AG20443 (cell line): ENCODE measurements around the gene SPAG4.

Experiments
- DNase-seq: peaks from one replicate; pipeline ENCODE4 v3.0.0; 2012; ENCODE audit warnings: low spot score, mixed read lengths

The SPAG4 gene

DNA sequence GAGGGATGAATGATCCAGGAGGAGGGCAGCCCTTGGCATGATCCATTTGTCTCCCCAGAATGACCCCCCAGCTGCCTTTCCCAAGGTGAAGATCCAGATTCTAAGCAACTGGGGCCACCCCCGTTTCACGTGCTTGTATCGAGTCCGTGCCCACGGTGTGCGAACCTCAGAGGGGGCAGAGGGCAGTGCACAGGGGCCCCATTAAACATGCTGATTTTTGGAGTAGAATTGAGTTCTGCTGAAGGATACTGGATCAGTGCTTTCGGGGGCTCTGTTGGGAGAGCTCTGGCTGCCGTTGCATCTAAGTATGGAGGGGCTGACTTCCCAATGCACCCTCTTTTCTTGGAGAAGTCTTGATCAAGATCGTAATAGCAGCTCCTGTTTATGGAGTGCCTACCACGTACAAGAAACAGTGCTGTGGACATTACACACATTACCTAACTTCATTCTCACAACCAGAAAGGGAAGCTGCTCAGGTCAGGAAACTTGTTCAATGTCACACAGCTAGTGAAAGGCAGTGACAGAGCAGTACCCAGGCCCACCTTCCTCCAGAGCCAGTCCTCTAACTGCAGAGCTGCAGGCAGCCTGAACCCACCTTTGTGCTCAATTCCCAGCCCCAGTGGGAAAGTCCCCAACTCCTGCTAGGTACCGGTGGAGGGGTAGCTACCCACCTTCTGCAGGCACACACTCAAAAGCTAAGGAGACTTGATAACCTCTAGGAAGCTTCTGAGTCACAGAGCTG, 5.4 kb downstream of the SPAG4 start:
- no peak for DNase-seq

DNA sequence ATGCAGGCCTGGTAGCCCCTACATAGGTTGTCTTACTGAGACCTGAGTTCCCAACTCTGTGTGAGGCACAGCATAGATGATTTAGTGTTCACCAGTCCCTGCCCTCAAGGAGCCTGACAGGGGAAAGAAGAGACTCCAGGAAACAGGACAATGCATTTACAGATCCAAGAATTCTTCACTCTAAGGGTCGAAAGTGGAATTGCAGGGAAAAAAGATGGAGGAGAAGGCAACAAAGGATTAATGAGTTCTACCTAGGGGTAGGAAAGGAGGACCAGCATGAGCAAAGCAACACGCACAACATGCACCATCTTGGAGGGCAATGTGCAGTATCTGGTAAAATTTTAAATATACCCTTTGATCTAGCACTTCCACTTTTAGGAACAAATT, 5.9 kb downstream of the SPAG4 start:
- no peak for DNase-seq

DNA sequence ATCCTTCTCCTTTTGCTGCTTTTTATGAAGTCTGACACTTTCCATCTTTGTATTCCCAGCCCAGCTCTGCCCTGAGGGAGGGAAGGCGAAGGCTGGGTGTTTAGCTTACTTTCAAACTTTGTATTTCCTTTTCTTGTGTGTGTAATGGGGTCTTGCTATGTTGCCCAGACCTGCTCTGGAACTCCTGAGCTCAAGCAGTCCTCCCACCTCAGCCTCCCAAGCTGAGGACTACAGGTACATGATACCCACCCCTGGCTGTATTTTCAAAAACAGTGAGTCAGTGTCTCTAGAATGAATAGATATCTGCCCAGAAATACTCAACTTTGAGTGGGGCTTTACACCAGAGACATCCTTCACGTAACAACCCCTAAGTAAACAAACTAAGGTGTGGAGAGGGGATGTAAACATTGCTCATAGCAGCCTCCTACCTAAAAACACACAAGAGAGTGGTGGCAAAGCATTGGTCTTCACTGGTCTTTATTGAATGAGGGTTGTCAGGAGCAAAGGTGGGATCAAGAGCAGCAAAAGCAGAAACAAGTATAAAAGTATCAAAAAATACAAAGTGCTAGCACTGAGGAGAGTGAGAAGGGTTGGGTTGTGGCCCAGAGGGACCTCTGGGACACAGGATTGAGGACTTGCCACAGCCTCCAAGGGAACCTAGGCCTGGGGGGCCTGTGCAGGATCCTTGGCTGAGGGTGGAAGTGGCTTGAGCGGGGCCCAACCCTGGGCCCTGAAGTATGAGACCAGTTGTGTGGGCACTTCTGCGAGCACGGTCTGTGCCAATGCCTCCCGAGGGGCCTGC, 10.2 kb downstream of the SPAG4 start:
- DNase-seq, result no peak

DNA sequence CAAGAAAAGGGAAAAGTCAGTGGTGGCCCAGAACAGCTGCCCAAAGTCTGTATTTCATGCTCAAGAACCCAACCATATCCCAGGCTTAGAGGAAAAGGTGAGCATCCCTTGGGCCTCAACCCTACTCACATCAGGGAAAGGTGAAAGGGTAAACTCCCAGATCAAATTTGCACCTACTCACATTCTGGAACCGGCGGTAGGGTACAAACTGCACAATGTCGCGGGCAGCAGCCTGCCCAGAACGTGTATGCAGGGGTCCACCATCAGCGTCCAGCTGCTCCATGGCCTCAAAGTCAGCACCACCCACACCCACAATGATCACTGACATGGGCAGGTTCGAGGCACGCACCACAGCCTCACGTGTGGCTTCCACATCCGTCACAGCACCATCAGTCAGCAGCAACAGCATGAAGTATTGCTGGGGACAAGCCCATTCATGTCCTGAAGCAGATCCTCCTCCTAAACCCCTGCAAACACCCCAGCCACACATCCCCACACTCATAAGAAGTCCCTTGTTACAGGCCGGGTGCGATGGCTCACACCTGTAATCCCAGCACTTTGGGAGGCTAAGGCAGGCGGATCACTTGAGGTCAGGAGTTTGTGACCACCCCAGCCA, 10.9 kb downstream of the SPAG4 start:
- no peak for DNase-seq

DNA sequence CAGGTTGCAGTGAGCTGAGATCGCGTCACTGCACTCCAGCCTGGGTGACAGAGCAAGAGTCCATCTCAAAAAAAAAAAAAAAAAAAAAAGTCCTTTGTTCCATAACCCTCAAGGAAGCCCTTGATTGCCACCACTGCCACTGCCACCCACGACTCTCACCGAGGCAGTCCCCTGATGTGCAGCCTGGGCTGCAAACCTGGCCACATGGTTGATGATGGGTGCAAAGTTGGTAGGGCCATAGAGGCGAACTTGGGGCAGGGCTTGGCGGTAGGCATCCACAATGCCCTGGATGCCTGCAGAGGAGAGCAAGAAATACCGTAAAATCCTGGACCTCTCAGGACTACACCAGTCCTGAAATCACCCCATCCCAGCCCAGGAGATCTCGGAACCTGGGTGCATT, 11.5 kb downstream of the SPAG4 start:
- DNase-seq, result no peak

DNA sequence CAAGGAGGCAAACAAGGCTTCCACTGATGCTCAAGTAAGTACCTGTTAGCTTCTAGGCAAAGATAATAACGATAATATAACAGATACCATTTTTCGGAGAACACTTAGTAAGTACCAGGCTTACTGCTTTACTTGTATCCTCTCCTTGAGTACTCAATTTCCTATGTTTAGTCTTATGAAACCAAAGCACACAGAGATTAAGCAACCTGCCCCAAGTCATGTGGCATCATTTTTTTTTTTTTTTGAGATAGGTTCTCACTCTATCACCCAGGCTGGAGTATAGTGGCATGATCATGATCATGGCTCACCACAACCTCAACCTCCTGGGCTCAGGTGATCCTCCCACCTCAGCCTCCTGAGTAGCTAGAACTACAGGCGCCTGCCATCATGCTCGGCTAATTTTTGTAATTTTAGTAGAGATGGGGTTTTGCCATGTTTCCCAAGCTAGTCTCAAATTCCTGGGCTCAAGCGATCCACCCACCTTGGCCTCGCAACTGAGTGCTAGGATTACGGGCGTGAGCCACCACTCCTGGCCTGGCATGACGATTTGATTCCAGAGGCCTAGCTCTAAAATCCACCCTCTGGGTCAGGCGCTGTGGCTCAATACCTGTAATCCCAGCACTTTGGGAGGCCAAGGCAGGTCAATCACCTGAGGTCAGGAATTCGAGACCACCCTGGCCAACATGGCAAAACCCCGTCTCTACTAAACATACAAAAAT, 14.0 kb downstream of the SPAG4 start:
- no peak for DNase-seq

DNA sequence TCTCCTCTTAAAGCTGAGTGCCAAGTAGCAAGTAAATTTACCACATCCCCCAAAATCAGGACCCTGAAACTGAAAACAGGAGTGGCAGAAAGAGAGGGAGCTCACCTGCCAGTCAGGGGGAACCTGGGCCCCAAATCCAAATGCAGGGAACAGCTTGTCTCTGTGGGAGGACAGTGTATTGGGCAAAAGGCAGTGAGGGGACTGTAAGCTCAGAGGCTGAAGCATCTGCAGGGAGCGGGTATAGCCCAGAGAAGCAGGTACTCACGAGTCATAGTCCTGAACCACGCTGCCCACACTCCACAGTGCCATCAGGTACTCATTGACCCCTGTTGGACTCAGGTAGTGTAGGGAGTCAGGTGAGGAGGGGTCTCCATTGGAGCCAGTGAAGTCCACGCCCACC, 15.0 kb downstream of the SPAG4 start:
- no peak for DNase-seq

DNA sequence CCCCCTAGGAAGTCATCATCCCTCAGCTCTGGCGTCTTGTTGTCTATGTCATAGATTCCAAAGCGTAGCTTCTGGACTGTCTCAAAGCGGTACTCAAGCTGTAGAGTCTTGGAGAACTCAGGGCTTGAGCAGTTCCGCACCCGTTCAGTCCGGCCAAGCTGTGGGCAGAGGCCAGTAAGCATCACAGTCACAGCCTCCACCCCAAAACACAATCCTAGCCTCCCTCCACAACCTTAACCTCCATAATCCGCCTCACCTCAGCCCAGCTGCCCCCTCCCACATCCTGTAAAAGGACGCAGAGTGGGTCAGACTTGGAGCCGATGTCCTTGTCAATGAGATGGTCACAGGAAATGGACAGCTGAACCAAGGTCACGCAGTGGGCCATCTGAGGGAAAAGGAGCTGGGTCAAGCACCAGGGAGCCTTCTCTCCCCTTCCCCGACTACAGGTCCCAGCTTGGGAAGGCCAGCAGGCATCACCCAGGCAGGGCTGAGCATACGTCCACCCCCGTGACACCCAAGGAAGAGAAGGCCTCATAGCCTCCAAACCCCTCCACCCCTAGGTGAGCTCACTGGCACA, 17.0 kb downstream of the SPAG4 start:
- DNase-seq, result no peak

DNA sequence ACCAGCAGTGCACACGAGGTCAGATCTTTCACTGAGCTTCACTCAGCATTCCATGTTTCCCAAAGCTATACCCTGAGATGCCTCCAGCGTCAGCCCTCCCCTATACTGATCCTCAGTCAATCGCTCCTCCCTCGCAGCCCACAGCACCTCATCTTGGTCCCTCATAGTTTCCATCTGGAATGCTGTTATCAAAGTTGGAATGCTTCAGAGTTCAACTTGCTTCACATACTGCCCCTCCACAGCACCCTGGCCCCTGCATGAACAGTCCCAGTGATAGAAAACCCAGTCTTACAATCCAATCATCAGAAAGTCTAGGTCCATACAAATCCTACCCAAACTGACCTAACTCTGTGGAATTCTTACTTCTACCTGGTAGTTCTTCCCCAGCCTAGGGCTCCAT, 20.0 kb downstream of the SPAG4 start:
- no peak for DNase-seq

DNA sequence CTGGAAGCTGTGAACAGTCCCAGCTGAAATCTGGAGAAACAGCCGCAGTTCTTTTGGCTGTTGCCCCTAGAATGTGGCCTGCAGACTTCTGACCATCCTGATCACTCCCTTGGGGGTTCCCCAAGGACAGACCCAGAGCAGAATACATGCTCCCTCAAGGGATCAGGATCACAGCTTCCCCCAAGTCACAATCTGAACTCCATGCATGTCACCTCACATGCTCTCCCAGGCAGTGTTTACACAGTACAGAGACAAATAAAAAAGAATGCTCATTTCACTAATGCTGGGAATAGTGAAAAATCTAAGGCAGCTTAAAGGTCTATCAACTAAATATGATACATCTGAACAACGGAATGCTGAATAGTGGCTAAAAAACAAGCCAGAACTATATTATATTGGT, 20.5 kb downstream of the SPAG4 start:
- no peak for DNase-seq

DNA sequence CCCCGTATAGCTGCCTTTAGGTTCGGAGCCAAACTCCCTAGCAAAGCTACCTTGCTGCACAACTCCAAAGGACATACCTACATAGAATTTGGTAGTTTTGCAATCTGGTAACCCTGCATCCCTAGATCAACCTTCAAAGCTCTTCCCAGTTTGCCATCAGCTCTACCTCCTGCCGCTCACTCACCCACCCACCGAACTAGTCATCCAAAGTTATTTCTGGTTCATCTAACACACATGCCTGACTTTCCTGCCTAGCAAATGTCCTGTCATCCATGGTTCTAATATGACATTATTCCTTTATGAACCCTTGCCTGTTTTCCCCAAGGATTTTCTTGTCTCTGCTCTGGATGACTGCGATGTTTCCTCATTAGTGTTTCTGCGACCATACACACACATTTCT, 21.6 kb downstream of the SPAG4 start:
- DNase-seq, result no peak

DNA sequence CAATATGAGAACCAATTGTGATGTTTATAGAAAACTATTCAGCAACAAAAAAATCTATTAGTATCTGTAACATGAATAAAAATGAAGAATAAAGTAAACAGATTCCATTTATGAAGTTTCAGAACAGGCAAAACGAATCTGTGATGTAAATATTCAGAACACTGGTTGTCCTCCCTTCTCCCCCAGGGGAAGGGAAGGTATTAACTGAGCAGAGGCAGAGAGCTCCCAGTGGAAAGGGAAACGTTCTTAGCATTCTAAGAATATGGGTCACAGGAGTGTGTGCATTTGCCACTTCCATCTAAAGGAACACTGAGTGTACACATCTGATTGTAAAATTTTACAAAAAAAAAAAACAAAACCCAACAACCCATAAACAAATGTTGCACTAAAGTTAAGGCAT, 23.1 kb downstream of the SPAG4 start:
- DNase-seq, result no peak

DNA sequence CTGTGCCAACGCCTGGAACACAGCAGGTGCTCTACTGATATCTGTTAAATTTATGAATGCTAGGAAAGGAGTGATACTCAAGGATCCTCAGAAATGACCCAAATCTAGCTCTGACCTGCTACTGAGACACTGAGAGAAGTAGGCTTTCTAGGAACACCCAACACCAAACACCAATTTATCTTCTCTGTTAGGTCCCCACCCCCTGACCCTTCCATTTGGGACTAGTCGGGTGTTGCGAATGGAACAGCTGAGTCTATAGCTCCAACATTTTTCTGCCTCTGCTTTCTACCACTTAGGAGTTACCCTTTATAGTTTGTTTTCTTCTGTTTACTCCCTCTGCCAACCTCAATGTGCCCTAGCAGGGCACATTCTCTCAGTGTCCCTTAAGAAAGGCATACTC, 25.1 kb downstream of the SPAG4 start:
- no peak for DNase-seq

DNA sequence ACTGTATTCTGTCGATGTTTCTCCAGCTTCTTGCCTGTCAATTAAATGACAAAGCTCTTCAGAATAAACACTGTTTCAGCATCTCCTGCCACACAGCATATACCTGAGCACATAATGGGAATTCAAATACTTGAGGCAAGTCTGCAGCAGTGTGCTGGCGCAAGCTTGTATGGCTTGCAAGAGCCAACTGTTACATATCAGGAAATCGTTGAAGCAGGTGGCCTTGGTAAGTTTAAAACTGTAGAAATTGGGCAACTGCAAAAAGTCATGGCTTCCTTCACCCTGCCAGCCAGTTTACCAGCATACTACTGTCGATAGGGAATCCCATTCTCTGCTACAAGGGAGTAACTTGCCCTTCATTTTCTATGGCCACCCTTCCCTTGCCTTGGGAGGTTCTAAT, 26.1 kb downstream of the SPAG4 start:
- no peak for DNase-seq

DNA sequence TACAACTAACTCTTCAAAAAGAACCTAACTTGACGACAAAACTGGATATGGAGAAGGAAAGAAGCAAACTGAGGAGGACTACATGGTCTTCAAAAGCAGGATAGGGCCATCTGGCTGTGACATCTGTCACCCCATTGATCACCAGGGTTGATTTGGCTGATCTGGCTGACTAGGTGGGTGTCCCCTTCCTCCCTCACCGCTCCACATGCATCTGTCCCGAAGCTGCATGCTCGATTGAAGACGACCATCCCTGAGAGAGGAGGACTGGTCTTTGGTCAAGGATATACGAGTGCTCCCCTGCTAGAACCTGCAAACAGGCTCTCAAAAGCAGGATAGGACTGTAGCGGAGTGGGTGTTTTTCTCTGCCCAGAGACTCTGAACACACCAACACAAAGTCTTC, 27.4 kb downstream of the SPAG4 start:
- no peak for DNase-seq

DNA sequence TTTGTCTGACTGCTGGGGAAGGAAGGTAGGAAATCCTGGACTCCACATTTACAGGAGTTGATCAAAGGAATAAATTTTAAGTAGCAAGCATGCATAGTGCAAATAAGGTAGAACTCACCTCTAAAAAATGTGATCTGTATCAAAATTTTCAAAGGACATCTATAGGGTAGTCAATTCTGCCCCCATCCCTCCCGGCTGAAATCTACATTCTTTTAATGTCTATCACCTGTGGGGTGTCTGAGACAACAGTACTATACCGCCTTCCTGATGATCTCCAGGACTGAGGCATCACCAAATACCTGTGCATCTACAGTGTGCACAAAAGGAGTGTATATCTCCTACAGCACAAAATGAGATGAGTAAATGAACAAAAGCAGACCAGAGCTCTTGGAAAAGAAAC, 29.2 kb downstream of the SPAG4 start:
- DNase-seq, result no peak

DNA sequence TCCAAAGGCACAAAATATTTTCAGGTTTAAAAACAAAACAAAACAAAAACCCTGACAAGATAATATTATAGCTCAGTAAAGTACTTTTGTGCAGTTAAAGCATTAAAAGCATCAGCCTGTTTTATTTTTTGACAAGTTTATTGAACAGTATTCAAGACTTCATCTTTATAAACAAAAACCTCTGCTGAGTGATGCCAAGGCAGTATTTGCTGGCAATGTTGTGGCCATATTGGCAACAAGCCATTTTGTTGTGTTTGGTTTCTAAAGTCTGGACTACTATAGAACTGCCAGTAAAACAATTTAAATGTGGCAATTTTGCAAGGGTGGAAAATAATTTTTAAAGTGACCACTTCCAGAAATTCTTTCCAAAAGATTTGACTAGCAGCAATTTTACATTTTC, 33.2 kb downstream of the SPAG4 start:
- no peak for DNase-seq

DNA sequence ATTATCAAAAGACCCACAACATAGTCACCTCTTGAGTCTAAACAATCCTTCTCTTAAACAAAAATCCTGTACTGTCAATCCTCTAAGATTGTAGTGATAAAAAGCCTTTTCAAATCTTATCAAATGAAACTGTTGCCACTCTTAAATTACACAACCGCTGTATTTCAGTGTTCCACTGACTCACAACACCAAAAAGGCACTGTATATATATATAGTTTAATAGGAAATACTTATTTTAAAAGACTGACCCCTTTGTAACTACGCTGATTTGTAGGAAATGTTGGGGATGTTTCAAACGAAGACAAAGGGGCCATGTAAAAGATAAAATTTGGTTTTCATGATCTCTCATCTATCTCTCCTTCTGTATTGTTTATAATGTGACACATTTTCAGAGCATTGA, 35.0 kb downstream of the SPAG4 start:
- DNase-seq, result no peak

DNA sequence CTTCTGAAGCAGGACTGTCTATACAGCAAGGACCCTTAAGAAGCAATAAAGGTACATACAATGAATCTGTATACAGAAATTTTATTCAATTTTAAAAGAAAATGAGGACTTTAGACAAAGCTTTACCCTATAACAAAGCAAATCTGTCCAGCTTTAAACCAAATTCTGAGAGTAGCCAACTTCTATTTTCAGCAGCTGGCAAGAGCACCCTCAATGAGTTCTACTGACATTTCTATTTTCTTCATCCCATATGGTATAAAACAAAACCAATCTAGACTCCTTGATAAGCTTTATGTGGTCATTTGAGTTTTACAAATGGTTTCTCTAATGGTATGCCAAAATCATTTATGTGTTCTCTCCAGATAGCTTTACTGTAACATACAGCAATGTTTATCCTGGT, 36.3 kb downstream of the SPAG4 start:
- no peak for DNase-seq

DNA sequence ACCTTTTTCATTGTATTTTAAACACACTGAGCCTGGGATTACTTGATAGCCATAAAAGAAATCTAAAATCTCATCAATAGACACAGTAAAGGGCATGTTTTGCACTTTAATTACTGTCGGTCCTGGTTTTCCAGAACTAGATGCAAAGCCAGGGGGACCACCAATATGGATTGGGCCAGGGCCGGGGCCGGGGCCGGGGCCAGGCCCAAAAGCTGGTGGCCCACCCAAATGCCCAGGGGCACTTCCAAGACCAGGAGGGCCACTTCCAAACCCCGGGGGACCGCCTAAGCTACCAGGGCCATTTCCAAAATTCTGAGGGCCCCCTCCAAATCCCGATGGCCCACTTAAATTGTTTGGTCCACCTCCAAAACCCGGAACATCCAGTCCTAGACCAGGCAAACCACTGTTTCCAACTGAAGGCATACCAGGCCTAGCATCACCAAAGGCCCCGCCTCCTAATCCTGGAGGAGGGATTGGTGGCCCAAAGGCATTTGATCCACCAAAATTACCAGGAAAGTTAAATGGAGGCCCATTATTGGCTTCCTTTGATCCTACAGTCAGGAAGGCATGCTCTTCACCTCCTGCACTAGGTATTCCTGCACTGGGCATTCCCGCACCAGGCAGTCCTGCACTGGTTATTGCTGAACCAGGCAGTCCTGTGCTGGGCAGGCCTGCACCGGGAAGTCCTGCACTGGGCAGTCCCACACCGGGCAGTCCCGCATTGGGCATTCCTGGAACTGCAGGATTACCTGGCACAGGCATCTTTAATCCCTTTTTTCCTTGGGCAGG, 37.2 kb downstream of the SPAG4 start:
- no peak for DNase-seq

DNA sequence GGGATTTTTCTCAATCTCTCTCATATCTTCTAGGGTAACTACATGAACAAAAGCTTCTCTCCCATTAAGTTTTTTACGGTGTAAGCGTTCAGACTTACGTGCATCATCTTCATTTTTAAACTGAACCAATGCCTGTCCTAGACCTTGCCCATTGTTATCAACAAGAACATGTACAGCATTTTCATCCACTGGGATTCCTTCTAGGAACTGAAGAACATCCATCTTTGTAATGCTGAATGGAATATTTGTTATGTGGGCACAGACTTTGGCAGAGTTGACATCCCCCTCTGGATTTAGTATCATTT, 37.8 kb downstream of the SPAG4 start:
- no peak for DNase-seq

DNA sequence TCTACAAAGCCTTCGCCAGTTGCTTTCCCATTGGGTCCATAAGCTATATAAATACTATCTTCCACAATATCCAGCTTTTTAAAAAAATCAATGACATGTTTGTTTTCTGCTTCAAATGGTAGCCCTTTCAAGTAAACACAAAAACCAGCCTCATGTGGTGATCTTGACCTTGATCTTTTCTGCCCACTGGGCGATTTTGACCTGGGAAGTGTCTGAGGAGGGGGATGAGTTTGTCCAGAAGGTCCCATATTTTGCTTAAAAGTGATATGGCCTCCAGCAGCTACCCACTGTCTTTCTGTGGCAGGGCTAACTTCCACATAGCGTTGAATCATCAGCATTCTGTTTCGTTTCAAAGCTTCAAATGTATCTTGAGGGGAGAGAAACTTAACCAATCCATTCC, 38.3 kb downstream of the SPAG4 start:
- DNase-seq, result no peak
